ENCODE results near the gene IQGAP2.

GRCh38 chr5:76757049-76757448 lies 354.0 kb downstream of the IQGAP2 start:
- TF ChIP-seq CTCF (IDR thresholded peaks at IDR 0.05) (no peak), POLR2AphosphoS5 (IDR thresholded peaks at IDR 0.05; ENCODE audit: low read depth, low read length) (no peak), SIN3A (IDR thresholded peaks at IDR 0.05; ENCODE audit: borderline replicate concordance, insufficient read depth, low read depth, low read length) (no peak), REST (IDR thresholded peaks at IDR 0.05; ENCODE audit: insufficient read depth in 1 of 2, low read depth in 2 of 2, low read length in 1 of 2) (no peak), TCF7L2 (IDR thresholded peaks at IDR 0.05; ENCODE audit: low read depth, low read length) (no peak)
